Fibroblast of the conjunctiva (primary cell): Measurements from ENCODE around the gene WASF2.

ENCODE experiments used
- DNase-seq: peaks from one replicate; pipeline ENCODE4 v3.0.0-alpha.2; 2010; ENCODE audit warnings: low read depth

The WASF2 gene

GRCh38 chr1:27374362-27375086, 115.4 kb downstream of the WASF2 start, which contains the start of gene FCN3:
Gene FCN3 (minus strand): TSS chr1:27374824. CDS start chr1:27374818, 6 bp downstream.
- no peak for DNase-seq

GRCh38 chr1:27372808-27373690, 116.9 kb downstream of the WASF2 start:
- no peak for DNase-seq

- DNase-seq, result no peak
Observed at GRCh38 chr1:27372022-27372807, 117.8 kb downstream of the WASF2 start.

- DNase-seq, result no peak
Observed at GRCh38 chr1:27368869-27369582, 120.9 kb downstream of the WASF2 start.

GRCh38 chr1:27367160-27367650, 122.8 kb downstream of the WASF2 start:
- no peak for DNase-seq

- peak; percentile 71 for DNase-seq
Observed at GRCh38 chr1:27366411-27367159, 123.4 kb downstream of the WASF2 start, which contains the start of gene MAP3K6. Gene MAP3K6 (minus strand): TSS chr1:27366961. CDS start chr1:27366597, 364 bp downstream.

- peak; percentile 47 for DNase-seq
Observed at GRCh38 chr1:27366113-27366410, 123.9 kb downstream of the WASF2 start.

GRCh38 chr1:27365372-27366112, 124.4 kb downstream of the WASF2 start:
- DNase-seq, result peak; percentile 77

- DNase-seq, result no peak
Observed at GRCh38 chr1:27364696-27365371, 125.1 kb downstream of the WASF2 start.

GRCh38 chr1:27363766-27364695, 125.9 kb downstream of the WASF2 start:
- no peak for DNase-seq

GRCh38 chr1:27361553-27361952, 128.4 kb downstream of the WASF2 start:
- no peak for DNase-seq

- no peak for DNase-seq
Observed at GRCh38 chr1:27361044-27361402, 128.9 kb downstream of the WASF2 start.

- no peak for DNase-seq
Observed at GRCh38 chr1:27360159-27361043, 129.6 kb downstream of the WASF2 start.

GRCh38 chr1:27359822-27360158, 130.2 kb downstream of the WASF2 start:
- DNase-seq, result no peak

GRCh38 chr1:27358928-27359313, 131.0 kb downstream of the WASF2 start:
- DNase-seq, result no peak

- DNase-seq, result no peak
Observed at GRCh38 chr1:27358038-27358927, 131.7 kb downstream of the WASF2 start.
